Esophagus muscularis mucosa (tissue), 3 donors: ENCODE measurements around the gene PDE4A.

Experiments
- CTCF ChIP-seq, 3 experiments: fragments of 200-600 bp in 2 of 3; fragments of 450-650 bp in 1 of 3; sonication (generic) in 2 of 3; IDR thresholded peaks; one replicate each; pipeline ENCODE4 v1.5.1; 2017 to 2019; ENCODE audit warnings: antibody characterized with exemption in 3 of 3, mild to moderate bottlenecking in 2 of 3, moderate library complexity in 1 of 3
- POLR2A ChIP-seq: fragments of 450-650 bp; IDR thresholded peaks from one replicate; pipeline ENCODE4 v1.6.1; 2017; ENCODE audit warnings: antibody characterized with exemption, moderate library complexity, mild to moderate bottlenecking, low read depth
- POLR2AphosphoS5 ChIP-seq, 2 donors: sonication (generic); formaldehyde crosslinking; IDR thresholded peaks; one replicate each; pipeline ENCODE4 v1.6.1; 2017; ENCODE audit warnings: antibody characterized with exemption in 2 of 2

DNA sequence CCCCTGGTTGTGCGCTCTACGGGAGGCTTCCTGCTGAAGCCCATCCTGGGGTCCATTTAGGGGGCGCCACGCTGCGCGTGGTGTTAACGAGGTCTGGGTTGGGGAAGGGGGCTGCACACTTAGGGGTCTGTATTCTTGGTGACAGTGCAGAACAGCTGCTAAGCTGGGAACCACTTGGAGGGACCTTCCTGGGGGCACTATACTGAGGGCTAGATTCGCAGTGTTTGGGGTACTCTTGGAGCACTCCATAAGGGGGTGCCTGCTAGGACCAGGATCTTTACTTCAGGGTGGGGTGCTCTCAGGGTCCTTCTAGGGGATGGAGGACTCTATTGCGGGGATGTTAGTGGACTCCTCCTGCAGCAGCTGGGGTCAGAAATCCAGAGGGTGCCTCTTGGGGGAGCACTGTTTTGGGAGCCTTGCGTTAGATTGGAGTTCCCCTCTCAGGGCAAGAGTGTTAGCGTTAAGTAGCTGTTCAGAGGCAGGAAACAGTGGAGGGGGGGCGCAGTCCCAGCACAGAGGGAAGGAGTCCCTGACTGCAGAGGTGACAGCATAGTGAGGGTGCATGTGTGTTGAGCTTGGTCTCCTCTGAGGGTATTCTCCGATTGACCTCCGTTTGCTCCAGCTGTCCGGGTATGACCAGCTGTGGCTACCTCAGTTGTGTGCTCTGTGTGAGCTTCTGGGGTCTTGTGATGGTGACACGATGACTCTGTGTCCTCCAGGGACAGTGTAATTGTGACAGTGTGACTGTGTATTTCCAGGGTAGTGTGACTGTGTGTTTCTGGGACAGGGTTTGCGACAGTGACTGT lies 1.1 kb downstream of the PDE4A start:
- TF ChIP-seq POLR2A (no peak), CTCF (IDR thresholded peaks at IDR 0.05) (no peak), POLR2AphosphoS5 (IDR thresholded peaks at IDR 0.05) (no peak)
